HepG2 (cell line): ENCODE measurements around the gene IFIT1B. TPM values are rescaled to one million over a fixed set of nuclear protein-coding genes. Genes with fewer than 3 reads are reported as not detected.

ENCODE experiments used
- DR1 ChIP-seq: sonication (generic); formaldehyde crosslinking; IDR thresholded peaks from 2 replicates; pipeline ENCODE4 v1.8.0; 2021; ENCODE audit warnings: mild to moderate bottlenecking, missing genetic modification reagents, inconsistent platforms
- FOXC1 ChIP-seq: sonication (generic); formaldehyde crosslinking; IDR thresholded peaks from 2 replicates; pipeline ENCODE4 v1.8.0; 2022; ENCODE audit warnings: mild to moderate bottlenecking, missing genetic modification reagents, borderline replicate concordance
- GATA4 ChIP-seq: sonication (generic); IDR thresholded peaks from 2 replicates; pipeline ENCODE4 v1.6.1; 2016; ENCODE audit warnings: antibody characterized with exemption, low read depth, borderline replicate concordance
- HOXD1 ChIP-seq: sonication (generic); formaldehyde crosslinking; IDR thresholded peaks from 2 replicates; pipeline ENCODE4 v1.5.0; 2020; ENCODE audit warnings: missing genetic modification reagents
- KLF15 ChIP-seq: sonication (generic); formaldehyde crosslinking; IDR thresholded peaks from 2 replicates; pipeline ENCODE4 v1.8.1; 2023; ENCODE audit warnings: borderline replicate concordance, mild to moderate bottlenecking, inconsistent platforms, missing genetic modification reagents, mixed read lengths
- KLF9 ChIP-seq: IDR thresholded peaks from 2 replicates; pipeline ENCODE4 v1.6.1; 2016; ENCODE audit warnings: low read depth
- MAFK ChIP-seq, 2 experiments: IDR thresholded peaks in 1 of 2; conservative IDR thresholded peaks in 1 of 2; 2 replicates each; pipeline ENCODE4 v1.6.1; 2011; ENCODE audit warnings: improper control_type of control experiment in 2 of 2, low read length in 2 of 2
- NFE2L1 ChIP-seq: sonication (generic); formaldehyde crosslinking; IDR thresholded peaks from 2 replicates; pipeline ENCODE4 v1.4.0; 2020; ENCODE audit warnings: missing genetic modification reagents, mild to moderate bottlenecking, borderline replicate concordance
- PHB2 ChIP-seq: fragments of 450-650 bp; IDR thresholded peaks from 2 replicates; pipeline ENCODE4 v1.6.1; 2018; ENCODE audit not compliant: partially characterized antibody
- PPARG ChIP-seq: conservative IDR thresholded peaks from 2 replicates; pipeline ENCODE4 v1.6.1; 2016; ENCODE audit warnings: missing biosample characterization, missing genetic modification reagents
- TAF1 ChIP-seq: sonication (generic); formaldehyde crosslinking; IDR thresholded peaks from 2 replicates; pipeline ENCODE4 v1.4.0; 2020; ENCODE audit warnings: missing genetic modification reagents
- YY1 ChIP-seq: IDR thresholded peaks from 2 replicates; pipeline ENCODE4 v1.6.1; 2011; ENCODE audit warnings: low read length, low read depth, moderate library complexity, mild to moderate bottlenecking; ENCODE audit not compliant: insufficient read depth, insufficient replicate concordance
- ZNF10 ChIP-seq: sonication (generic); formaldehyde crosslinking; IDR thresholded peaks from 2 replicates; pipeline ENCODE4 v1.4.0; 2020; ENCODE audit warnings: mild to moderate bottlenecking, low read depth, missing genetic modification reagents, borderline replicate concordance
- ZNF274 ChIP-seq: sonication (generic); formaldehyde crosslinking; IDR thresholded peaks from 2 replicates; pipeline ENCODE4 v1.5.1; 2020; ENCODE audit warnings: mild to moderate bottlenecking, missing genetic modification reagents
- ZNF350 ChIP-seq: sonication (generic); formaldehyde crosslinking; IDR thresholded peaks from 2 replicates; pipeline ENCODE4 v1.4.0; 2020; ENCODE audit warnings: mild to moderate bottlenecking, low read depth, missing genetic modification reagents, borderline replicate concordance
- ZNF432 ChIP-seq: sonication (generic); formaldehyde crosslinking; IDR thresholded peaks from 2 replicates; pipeline ENCODE4 v1.5.0; 2020; ENCODE audit warnings: missing genetic modification reagents, mild to moderate bottlenecking, borderline replicate concordance
- ZNF484 ChIP-seq: sonication (generic); formaldehyde crosslinking; IDR thresholded peaks from 2 replicates; pipeline ENCODE4 v1.5.1; 2020; ENCODE audit warnings: mild to moderate bottlenecking, low read depth, missing genetic modification reagents, borderline replicate concordance
- ZNF543 ChIP-seq: sonication (generic); formaldehyde crosslinking; IDR thresholded peaks from 2 replicates; pipeline ENCODE4 v1.4.0; 2020; ENCODE audit warnings: mild to moderate bottlenecking, missing genetic modification reagents
- ZNF614 ChIP-seq: IDR thresholded peaks from 2 replicates; pipeline ENCODE4 v1.6.1; 2018; ENCODE audit warnings: missing biosample characterization, missing genetic modification reagents, inconsistent platforms, borderline replicate concordance
- polyA plus RNA-seq, 8 experiments: library from polyadenylated mRNA; depleted of rRNA in 3 of 8; stranded (reverse) in 7 of 8; unstranded in 1 of 8; fragments of >200 nt; fragmentation: Illumina TruSeq in 4 of 8; extraction: Trizol in 4 of 8; gene quantifications; 2 replicates each; pipeline versions ENCODE4 v1.2.1 to v1.2.3, GENCODE V29; 2011 to 2016; ENCODE audit warnings: low read depth in 4 of 8, missing spikeins in 1 of 8, mixed read lengths in 1 of 8; ENCODE audit not compliant: insufficient read depth in 1 of 8
- total RNA-seq, 5 experiments: library from RNA; depleted of rRNA; stranded (reverse); fragments of >200 nt; fragmentation: Illumina TruSeq; extraction: Trizol; gene quantifications; 2 replicates each; pipeline ENCODE4 v1.2.3, GENCODE V29; 2016; ENCODE audit warnings: low read depth in 1 of 5
- TF ChIP-seq, protein P1 (sequence below), 2 experiments: fragments of 450-650 bp in 1 of 2; sonication (generic) in 1 of 2; formaldehyde crosslinking; IDR thresholded peaks; 2 replicates each; pipeline versions ENCODE4 v1.5.0 to v1.8.0; 2020 to 2022; ENCODE audit warnings: mild to moderate bottlenecking in 1 of 2, missing genetic modification reagents in 1 of 2
- TF ChIP-seq, protein P2 (sequence below): sonication (generic); formaldehyde crosslinking; IDR thresholded peaks from 2 replicates; pipeline ENCODE4 v1.4.0; 2020; ENCODE audit warnings: missing genetic modification reagents, borderline replicate concordance
- TF ChIP-seq, protein P3 (sequence below): sonication (generic); formaldehyde crosslinking; IDR thresholded peaks from 2 replicates; pipeline ENCODE4 v1.8.1; 2022; ENCODE audit warnings: mild to moderate bottlenecking, missing genetic modification reagents
- TF ChIP-seq, protein P4 (sequence below): sonication (generic); formaldehyde crosslinking; IDR thresholded peaks from 2 replicates; pipeline ENCODE4 v1.4.0; 2020; ENCODE audit warnings: mild to moderate bottlenecking, missing genetic modification reagents

IFIT1B gene
- total and polyA plus RNA-seq, 2 of the 13 experiments (the other 11 are each of a cell fraction or from before 2014, with no cell fraction given), result not detected

DNA sequence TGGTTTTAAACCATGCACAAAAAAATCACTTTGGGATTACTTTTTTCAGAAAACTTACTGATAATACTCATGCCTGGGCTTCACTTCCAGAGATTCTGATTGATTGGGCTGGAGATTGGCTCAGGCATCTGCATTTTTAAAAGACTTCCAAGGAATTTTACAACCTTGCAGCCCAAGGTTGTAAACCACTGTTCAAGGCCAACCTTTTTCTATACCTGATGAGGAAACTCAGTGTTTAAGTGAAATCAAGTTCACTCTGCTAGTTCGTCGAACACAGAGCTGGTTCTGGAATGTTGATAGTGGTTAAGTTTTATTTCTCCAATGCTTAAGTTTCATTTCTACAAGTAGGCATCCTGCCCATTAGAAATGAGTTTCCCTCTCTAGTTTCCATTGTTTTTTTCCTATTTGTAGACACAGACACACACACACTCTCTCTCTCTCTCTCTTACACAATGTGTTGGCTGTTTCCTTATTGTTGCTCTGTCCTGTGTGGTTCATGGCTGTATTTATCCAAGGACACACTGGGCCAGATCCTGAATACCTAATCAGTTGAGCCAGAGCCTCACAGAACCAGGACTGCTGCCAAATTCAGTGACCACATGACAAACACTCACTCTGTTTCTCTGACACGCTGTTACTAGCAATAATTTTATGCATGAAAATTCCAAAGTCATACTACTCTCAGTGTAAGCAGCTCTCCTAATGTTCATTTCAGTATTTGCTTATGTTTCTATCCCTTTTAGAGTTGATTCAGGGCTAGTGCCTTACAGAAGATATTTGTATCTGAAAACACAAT, 3.7 kb upstream of the IFIT1B start (continued):
- TF ChIP-seq FOXC1 (CRISPR knock-in tag) (no peak), ZNF432 (CRISPR knock-in tag) (no peak), MAFK (conservative IDR thresholded peaks at IDR 0.05 in 1 of 2, IDR thresholded peaks at IDR 0.05 in 1 of 2; ENCODE audit: low read length in 2 of 2) (no peak), YY1 (no peak), ZNF543 (CRISPR knock-in tag) (no peak), PPARG (peak; percentile 86), ZNF484 (CRISPR knock-in tag) (no peak), ZNF350 (CRISPR knock-in tag) (no peak), ZNF274 (CRISPR knock-in tag) (no peak), HOXD1 (no peak), TAF1 (CRISPR knock-in tag) (no peak), ZNF614 (CRISPR knock-in tag) (peak; percentile 77), KLF15 (CRISPR knock-in tag) (no peak), NFE2L1 (no peak), PHB2 (no peak), KLF9 (CRISPR knock-in tag) (no peak), DR1 (CRISPR knock-in tag) (no peak), GATA4 (no peak), ZNF10 (CRISPR knock-in tag) (no peak)
- TF ChIP-seq, protein P1, sequence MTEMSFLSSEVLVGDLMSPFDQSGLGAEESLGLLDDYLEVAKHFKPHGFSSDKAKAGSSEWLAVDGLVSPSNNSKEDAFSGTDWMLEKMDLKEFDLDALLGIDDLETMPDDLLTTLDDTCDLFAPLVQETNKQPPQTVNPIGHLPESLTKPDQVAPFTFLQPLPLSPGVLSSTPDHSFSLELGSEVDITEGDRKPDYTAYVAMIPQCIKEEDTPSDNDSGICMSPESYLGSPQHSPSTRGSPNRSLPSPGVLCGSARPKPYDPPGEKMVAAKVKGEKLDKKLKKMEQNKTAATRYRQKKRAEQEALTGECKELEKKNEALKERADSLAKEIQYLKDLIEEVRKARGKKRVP (CRISPR knock-in tag; IDR thresholded peaks at IDR 0.05), result peak in 1 of 2 experiments; percentile 77; a peak in 1 of 4 replicates
- TF ChIP-seq, protein P2, sequence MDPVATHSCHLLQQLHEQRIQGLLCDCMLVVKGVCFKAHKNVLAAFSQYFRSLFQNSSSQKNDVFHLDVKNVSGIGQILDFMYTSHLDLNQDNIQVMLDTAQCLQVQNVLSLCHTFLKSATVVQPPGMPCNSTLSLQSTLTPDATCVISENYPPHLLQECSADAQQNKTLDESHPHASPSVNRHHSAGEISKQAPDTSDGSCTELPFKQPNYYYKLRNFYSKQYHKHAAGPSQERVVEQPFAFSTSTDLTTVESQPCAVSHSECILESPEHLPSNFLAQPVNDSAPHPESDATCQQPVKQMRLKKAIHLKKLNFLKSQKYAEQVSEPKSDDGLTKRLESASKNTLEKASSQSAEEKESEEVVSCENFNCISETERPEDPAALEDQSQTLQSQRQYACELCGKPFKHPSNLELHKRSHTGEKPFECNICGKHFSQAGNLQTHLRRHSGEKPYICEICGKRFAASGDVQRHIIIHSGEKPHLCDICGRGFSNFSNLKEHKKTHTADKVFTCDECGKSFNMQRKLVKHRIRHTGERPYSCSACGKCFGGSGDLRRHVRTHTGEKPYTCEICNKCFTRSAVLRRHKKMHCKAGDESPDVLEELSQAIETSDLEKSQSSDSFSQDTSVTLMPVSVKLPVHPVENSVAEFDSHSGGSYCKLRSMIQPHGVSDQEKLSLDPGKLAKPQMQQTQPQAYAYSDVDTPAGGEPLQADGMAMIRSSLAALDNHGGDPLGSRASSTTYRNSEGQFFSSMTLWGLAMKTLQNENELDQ (CRISPR knock-in tag), result no peak
- TF ChIP-seq, protein P3, sequence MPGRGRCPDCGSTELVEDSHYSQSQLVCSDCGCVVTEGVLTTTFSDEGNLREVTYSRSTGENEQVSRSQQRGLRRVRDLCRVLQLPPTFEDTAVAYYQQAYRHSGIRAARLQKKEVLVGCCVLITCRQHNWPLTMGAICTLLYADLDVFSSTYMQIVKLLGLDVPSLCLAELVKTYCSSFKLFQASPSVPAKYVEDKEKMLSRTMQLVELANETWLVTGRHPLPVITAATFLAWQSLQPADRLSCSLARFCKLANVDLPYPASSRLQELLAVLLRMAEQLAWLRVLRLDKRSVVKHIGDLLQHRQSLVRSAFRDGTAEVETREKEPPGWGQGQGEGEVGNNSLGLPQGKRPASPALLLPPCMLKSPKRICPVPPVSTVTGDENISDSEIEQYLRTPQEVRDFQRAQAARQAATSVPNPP (CRISPR knock-in tag), result no peak
- TF ChIP-seq, protein P4, sequence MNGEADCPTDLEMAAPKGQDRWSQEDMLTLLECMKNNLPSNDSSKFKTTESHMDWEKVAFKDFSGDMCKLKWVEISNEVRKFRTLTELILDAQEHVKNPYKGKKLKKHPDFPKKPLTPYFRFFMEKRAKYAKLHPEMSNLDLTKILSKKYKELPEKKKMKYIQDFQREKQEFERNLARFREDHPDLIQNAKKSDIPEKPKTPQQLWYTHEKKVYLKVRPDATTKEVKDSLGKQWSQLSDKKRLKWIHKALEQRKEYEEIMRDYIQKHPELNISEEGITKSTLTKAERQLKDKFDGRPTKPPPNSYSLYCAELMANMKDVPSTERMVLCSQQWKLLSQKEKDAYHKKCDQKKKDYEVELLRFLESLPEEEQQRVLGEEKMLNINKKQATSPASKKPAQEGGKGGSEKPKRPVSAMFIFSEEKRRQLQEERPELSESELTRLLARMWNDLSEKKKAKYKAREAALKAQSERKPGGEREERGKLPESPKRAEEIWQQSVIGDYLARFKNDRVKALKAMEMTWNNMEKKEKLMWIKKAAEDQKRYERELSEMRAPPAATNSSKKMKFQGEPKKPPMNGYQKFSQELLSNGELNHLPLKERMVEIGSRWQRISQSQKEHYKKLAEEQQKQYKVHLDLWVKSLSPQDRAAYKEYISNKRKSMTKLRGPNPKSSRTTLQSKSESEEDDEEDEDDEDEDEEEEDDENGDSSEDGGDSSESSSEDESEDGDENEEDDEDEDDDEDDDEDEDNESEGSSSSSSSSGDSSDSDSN (CRISPR knock-in tag), result peak; percentile 48; the same call in 1 of the 2 replicates
